Keratinocyte (primary cell): ENCODE results near the gene TSC22D2. TPM values are rescaled to one million over a fixed set of nuclear protein-coding genes. Genes with fewer than 3 reads are reported as not detected.

ENCODE experiments used
- DNase-seq: peaks from one replicate; pipeline ENCODE4 v3.0.0-alpha.2; 2011; ENCODE audit warnings: low read depth, missing footprints, low spot score
- FAIRE-seq: peaks from 2 replicates; lab custom pipeline; 2011; peaks lifted over from hg19 to GRCh38; lab: Jason Lieb, UNC
- H2AFZ ChIP-seq: 2 replicates; pipeline ENCODE4 v1.6.0; 2012; ENCODE audit warnings: low read length, control low read depth, inconsistent platforms; ENCODE audit not compliant: control insufficient read depth
- H3K27ac ChIP-seq: 2 replicates; pipeline ENCODE4 v1.5.1; 2011; ENCODE audit warnings: low read length; ENCODE audit not compliant: control insufficient read depth, insufficient read depth
- H3K27me3 ChIP-seq: 3 replicates; pipeline ENCODE4 v1.6.0; 2011; ENCODE audit warnings: low read length; ENCODE audit not compliant: control insufficient read depth, insufficient read depth; ENCODE audit errors: extremely low read depth
- H3K36me3 ChIP-seq, 2 experiments: 2 replicates in 1 of 2; 3 replicates in 1 of 2; pipeline ENCODE4 v1.5.1; 2011; ENCODE audit warnings: low read length in 2 of 2, mild to moderate bottlenecking in 1 of 2; ENCODE audit not compliant: control insufficient read depth in 2 of 2, insufficient read depth in 2 of 2; ENCODE audit errors: extremely low read depth in 1 of 2
- H3K4me1 ChIP-seq: 3 replicates; pipeline ENCODE4 v1.5.1; 2011; ENCODE audit warnings: low read length; ENCODE audit not compliant: control insufficient read depth, insufficient read depth; ENCODE audit errors: extremely low read depth
- H3K4me2 ChIP-seq: 3 replicates; pipeline ENCODE4 v1.6.0; 2011; ENCODE audit warnings: low read depth, low read length; ENCODE audit not compliant: control insufficient read depth, insufficient read depth; ENCODE audit errors: extremely low read depth
- H3K4me3 ChIP-seq, 3 experiments: fragments of 200-600 bp in 1 of 3; sonication (generic) in 1 of 3; 2 replicates in 2 of 3; 3 replicates in 1 of 3; pipeline ENCODE4 v1.5.1; 2011 to 2016; ENCODE audit warnings: low read length in 3 of 3, mild to moderate bottlenecking in 3 of 3, control low read depth in 2 of 3, inconsistent platforms in 1 of 3, low read depth in 1 of 3, mixed read lengths in 1 of 3, mixed run types in 1 of 3, moderate library complexity in 1 of 3; ENCODE audit not compliant: control insufficient read depth in 2 of 3, insufficient read depth in 2 of 3; ENCODE audit errors: extremely low read depth in 1 of 3
- H3K79me2 ChIP-seq: 2 replicates; pipeline ENCODE4 v1.6.0; 2012; ENCODE audit warnings: low read length; ENCODE audit not compliant: control insufficient read depth, insufficient read depth
- H3K9ac ChIP-seq: 3 replicates; pipeline ENCODE4 v1.6.0; 2011; ENCODE audit warnings: low read length; ENCODE audit not compliant: control insufficient read depth, insufficient read depth; ENCODE audit errors: extremely low read depth
- H3K9me1 ChIP-seq: 3 replicates; pipeline ENCODE4 v1.6.0; 2011; ENCODE audit warnings: low read length; ENCODE audit not compliant: control insufficient read depth, insufficient read depth; ENCODE audit errors: extremely low read depth
- H3K9me3 ChIP-seq: 2 replicates; pipeline ENCODE4 v1.5.1; 2012; ENCODE audit warnings: low read depth, low read length; ENCODE audit not compliant: control insufficient read depth
- H4K20me1 ChIP-seq: 3 replicates; pipeline ENCODE4 v1.6.0; 2011; ENCODE audit warnings: low read length; ENCODE audit not compliant: control insufficient read depth, insufficient read depth; ENCODE audit errors: extremely low read depth
- EZH2 ChIP-seq: IDR thresholded peaks from one replicate; pipeline ENCODE4 v1.6.1; 2012; ENCODE audit warnings: inconsistent platforms, mild to moderate bottlenecking, low read length, moderate library complexity
- dilution Hi-C: fragments of 300-500 bp; cut with MboI; formaldehyde crosslinking; loops from one replicate; pipeline ENCODE4 v1.7.0; 2020; ENCODE audit warnings: low sequenced_read_pairs; ENCODE audit not compliant: extremely low pct_ligation_motif_present
- polyA plus RNA-seq, 5 experiments: library from polyadenylated mRNA; depleted of rRNA in 3 of 5; stranded (reverse) in 3 of 5; stranded (forward) in 1 of 5; unstranded in 1 of 5; fragments of >200 nt; gene quantifications; 1 replicate in 1 of 5; 2 replicates in 3 of 5; 3 replicates in 1 of 5; pipeline versions ENCODE4 v1.2.1 to v1.2.3, GENCODE V29; 2011 to 2012; ENCODE audit warnings: missing spikeins in 2 of 5, low read depth in 1 of 5, low replicate concordance in 1 of 5
- TF ChIP-seq, protein P1 (sequence below), 3 experiments: IDR thresholded peaks in 1 of 3; conservative IDR thresholded peaks in 1 of 3; optimal IDR thresholded peaks in 1 of 3; 2 replicates in 2 of 3; 3 replicates in 1 of 3; pipeline versions ENCODE3 to v1.5.1; 2011; ENCODE audit warnings: low read length in 3 of 3, mild to moderate bottlenecking in 3 of 3, moderate library complexity in 2 of 3, control low read depth in 1 of 3, inconsistent platforms in 1 of 3; ENCODE audit not compliant: insufficient read depth in 2 of 3; ENCODE audit errors: extremely low read depth in 1 of 3

TSC22D2 gene
- polyA plus RNA-seq, 1 donor (not counting 4 experiments of a cell fraction or from before 2014, with no cell fraction given) = 22.3 TPM

DNA sequence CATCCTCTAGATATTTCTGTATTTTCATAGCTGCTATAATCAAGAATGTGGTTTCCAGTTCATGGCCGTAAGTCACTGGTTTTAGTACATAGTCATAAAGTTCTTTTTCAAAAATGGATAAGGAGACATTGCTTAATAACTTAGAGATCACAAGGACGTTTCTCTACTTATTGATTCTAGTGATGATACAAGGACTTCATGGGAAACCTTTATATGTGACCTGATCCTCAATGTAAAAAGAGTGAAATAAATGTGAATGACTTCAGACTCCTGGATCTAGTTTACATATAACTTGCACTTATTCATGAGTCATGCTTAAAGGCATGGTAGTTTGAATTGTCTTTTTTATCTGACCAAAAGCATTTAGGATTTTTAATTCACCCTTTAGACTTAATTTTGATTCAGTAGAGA is 35.2 kb downstream of the TSC22D2 start:
- H3K4me1 ChIP-seq = peaks cover 44% of the 10 kb centered on the region
- no peak for TF ChIP-seq EZH2
- TF ChIP-seq, protein P1, sequence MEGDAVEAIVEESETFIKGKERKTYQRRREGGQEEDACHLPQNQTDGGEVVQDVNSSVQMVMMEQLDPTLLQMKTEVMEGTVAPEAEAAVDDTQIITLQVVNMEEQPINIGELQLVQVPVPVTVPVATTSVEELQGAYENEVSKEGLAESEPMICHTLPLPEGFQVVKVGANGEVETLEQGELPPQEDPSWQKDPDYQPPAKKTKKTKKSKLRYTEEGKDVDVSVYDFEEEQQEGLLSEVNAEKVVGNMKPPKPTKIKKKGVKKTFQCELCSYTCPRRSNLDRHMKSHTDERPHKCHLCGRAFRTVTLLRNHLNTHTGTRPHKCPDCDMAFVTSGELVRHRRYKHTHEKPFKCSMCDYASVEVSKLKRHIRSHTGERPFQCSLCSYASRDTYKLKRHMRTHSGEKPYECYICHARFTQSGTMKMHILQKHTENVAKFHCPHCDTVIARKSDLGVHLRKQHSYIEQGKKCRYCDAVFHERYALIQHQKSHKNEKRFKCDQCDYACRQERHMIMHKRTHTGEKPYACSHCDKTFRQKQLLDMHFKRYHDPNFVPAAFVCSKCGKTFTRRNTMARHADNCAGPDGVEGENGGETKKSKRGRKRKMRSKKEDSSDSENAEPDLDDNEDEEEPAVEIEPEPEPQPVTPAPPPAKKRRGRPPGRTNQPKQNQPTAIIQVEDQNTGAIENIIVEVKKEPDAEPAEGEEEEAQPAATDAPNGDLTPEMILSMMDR (optimal IDR thresholded peaks at IDR 0.05 in 1 of 3, IDR thresholded peaks at IDR 0.05 in 1 of 3, conservative IDR thresholded peaks at IDR 0.05 in 1 of 3; ENCODE audit: extremely low read depth in 1 of 3, insufficient read depth in 2 of 3, low read length in 3 of 3) = no peak

GRCh38 chr3:150444371-150444770 is 36.3 kb downstream of the TSC22D2 start:
- Histone ChIP-seq H3K4me3 (no peak overlapping the region), H3K4me2 (no peak overlapping the region), H3K9ac (no peak overlapping the region), H3K27me3 (no peaks in the 10 kb centered on the region), H3K4me1 (peaks cover 50% of the 10 kb centered on the region), H4K20me1 (peaks cover 3% of the 10 kb centered on the region), H3K79me2 (peaks cover 62% of the 10 kb centered on the region), H3K9me1 (no peaks in the 10 kb centered on the region), H2AFZ (no peak overlapping the region), H3K9me3 (no peaks in the 10 kb centered on the region), H3K36me3 (peaks cover 0 to 11% of the 10 kb centered on the region in 2 experiments), H3K27ac (no peak overlapping the region)
- dilution Hi-C loops = no loop called here
- TF ChIP-seq, protein P1 (optimal IDR thresholded peaks at IDR 0.05 in 1 of 3, IDR thresholded peaks at IDR 0.05 in 1 of 3, conservative IDR thresholded peaks at IDR 0.05 in 1 of 3; ENCODE audit: extremely low read depth in 1 of 3, insufficient read depth in 2 of 3, low read length in 3 of 3) = no peak
- TF ChIP-seq EZH2 = no peak
- DNase-seq (no peak), FAIRE-seq (no peak)

More for the DNA sequence above, 35.2 kb downstream of the TSC22D2 start:
- dilution Hi-C loops = no loop called here
- peaks cover 69% of the 10 kb centered on the region for H3K79me2 ChIP-seq
- H3K9me3 ChIP-seq = no peaks in the 10 kb centered on the region
- H4K20me1 ChIP-seq = peaks cover 6% of the 10 kb centered on the region
- no peak overlapping the region for H3K9ac ChIP-seq
- H3K9me1 ChIP-seq = no peaks in the 10 kb centered on the region
- H3K27ac ChIP-seq = no peak overlapping the region
- no peak for FAIRE-seq
- H3K27me3 ChIP-seq = no peaks in the 10 kb centered on the region
- H2AFZ ChIP-seq = no peak overlapping the region
- H3K36me3 ChIP-seq = peaks cover 0 to 11% of the 10 kb centered on the region in 2 experiments
- no peak overlapping the region for H3K4me3 ChIP-seq
- DNase-seq = no peak
- H3K4me2 ChIP-seq = no peak overlapping the region
